Activated CD4-positive, alpha-beta T cell treated with anti-CD3 and anti-CD28 coated beads, Interleukin-2, amount 50 U/mL, for 1 hour (primary cell): ENCODE results near the gene ALDH1L1.

ENCODE experiments used
- DNase-seq: peaks from one replicate; pipeline ENCODE4 v3.0.0-alpha.2; 2020

ALDH1L1 gene

DNA sequence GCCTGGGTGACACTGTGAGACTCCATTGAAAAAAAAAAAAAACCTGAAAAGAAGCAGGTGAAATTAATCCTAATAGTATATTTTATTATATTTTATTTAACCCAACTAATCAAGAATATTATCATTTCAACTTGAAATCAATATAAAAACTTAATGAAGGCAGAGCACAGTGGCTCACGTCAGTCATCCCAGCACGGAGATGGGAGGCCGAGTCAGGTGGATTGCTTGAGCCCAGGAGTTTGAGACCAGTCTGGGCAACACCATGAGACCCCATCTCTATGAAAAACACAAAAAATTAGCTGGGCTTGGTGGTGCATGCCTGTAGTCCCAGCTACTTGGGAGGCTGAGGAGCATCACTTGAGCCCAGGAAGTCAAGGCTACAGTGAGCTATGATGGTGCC lies 63.2 kb downstream of the ALDH1L1 start:
- no peak for DNase-seq

DNA sequence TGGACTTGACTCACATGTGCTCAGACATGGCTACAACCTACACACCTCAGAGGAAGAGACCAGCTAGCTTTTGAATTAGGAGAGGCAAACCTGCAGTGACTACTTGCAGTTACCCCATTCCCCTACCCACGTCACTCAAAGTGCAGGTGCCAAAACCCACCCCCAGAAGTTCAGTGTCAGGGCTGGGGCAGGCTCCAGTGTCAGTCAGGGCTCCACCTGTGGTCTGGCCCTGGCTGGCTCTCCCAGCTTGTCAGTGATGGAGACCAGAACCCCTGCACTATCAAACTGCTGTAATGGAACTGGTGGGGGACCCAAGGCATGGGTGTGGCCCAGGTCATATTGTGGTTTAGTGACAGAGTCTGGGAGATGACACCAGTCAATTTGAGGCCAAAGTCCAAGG lies 63.9 kb downstream of the ALDH1L1 start:
- no peak for DNase-seq

DNA sequence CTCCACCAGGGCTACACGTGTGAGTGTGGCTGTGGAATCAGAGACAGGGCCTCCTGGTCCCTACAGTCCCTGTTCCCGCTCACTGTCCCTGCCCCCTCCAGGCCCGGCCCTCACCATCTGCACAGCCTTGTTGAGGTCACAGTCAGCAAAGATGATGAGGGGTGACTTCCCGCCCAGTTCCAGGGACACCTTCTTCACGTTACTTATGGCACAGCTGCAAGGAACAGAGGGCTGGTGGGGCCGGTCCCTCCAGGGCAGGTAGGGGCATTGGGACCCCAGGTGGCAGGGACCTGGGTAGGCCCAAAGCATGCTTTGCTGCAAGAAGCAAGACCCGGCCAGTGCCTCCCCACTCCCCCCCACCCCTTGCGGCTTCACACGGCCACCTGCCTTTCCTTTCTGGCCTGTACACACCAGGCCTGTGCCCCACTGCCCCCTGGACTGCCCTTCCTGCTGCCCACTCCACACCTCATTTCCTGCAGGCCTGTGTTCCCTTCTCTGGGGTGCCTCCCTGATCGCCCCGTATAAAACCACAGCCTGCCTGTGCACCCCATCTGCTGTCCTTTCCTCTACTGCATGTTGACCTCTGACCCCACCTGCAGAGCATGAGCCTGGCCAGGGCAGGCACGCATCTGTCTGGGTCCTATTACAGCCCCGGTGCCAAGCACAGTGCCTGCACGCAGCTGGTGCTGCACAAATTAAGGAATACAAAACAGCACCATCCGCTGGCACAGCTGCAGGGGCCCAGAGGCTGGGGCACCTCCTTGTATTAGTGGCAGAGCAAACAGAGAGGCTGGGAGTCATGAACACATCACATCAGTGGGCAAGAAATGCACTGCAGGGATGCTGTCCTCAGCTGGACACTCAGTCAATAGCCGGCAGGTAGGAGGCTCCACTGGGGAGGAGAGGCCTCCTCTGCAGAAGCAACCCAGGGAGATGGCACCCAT lies 65.7 kb downstream of the ALDH1L1 start:
- DNase-seq: no peak

DNA sequence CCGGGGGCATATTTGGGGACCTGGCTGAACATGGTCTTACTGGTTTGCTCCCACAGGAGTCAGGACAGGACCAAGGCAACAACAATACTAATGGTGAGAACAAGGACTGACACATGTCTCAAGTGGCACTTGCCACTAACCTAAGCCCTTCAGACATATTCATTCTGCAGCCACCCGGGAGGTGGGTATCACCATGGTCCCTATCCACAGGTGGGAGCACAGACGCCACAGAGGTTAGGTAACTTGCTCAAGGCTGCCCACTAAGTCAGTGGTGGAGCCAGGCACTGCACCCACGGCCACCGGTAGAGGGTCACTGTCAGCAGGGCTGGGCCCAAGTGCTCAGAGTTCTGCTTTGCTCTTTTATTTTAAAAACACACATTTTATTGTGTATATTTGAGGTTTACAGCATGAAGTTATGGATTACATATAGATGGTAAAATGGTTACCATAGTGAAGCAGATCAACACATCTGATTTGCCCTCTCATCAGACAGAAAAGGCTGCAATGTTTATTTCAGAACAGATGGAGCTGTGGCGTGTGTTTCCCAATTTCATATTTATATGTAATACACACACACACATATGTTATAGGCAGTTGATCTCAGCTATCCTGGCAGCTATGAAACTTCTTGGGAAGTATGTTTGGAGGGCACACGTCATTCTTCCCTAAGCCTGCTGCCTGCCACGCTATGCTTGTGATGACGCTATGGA lies 66.5 kb downstream of the ALDH1L1 start:
- peak; percentile 8 for DNase-seq

DNA sequence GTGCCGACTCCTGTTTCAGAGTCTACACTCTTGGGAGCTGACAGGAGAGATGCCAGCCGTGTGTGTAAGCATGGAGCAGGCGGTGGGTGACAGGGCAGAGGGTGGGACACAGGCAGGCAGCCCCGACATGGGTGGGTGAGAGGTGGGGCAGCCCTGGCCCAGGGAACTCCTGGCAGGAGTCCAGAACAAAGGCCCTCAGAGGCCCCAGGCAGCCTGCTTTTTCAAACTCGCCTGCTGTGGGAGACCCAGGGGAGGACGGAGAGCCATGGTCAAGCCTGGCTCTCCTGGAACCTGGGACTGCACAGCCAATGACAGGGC lies 67.2 kb downstream of the ALDH1L1 start:
- DNase-seq: no peak

DNA sequence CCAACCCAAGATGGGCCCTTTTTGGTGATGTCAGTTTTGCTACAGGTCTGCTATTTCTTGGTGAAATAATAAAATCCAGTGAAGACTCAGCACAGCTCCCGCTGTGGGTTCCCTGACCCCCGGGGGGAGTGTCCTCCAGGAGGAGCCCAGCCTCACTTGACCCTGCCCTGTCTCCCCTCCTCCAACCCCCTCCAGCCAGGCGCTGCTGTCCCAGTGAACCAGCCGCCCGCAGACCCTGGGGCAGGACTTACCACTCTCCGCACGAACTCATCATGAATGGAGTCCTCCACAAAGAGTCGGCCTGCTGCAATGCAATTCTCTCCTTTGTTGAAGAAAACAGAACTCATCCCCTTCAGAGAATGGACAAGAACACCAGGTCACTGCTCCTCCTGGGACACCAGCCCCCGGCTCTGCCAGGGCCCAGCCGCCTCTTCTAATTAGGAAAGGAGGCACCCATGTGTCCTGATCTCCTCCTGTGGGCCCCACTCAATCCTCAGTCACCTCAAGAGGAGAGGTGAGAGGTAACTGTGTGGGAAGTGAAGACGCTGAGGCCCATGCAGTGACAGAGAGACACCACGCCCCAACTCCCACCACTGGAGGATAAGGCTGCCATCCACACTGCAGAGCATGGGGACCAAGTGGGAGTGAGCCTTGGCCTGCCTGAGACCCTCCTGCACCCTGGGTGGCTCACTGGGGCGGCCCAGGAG lies 67.7 kb downstream of the ALDH1L1 start:
- DNase-seq: no peak

DNA sequence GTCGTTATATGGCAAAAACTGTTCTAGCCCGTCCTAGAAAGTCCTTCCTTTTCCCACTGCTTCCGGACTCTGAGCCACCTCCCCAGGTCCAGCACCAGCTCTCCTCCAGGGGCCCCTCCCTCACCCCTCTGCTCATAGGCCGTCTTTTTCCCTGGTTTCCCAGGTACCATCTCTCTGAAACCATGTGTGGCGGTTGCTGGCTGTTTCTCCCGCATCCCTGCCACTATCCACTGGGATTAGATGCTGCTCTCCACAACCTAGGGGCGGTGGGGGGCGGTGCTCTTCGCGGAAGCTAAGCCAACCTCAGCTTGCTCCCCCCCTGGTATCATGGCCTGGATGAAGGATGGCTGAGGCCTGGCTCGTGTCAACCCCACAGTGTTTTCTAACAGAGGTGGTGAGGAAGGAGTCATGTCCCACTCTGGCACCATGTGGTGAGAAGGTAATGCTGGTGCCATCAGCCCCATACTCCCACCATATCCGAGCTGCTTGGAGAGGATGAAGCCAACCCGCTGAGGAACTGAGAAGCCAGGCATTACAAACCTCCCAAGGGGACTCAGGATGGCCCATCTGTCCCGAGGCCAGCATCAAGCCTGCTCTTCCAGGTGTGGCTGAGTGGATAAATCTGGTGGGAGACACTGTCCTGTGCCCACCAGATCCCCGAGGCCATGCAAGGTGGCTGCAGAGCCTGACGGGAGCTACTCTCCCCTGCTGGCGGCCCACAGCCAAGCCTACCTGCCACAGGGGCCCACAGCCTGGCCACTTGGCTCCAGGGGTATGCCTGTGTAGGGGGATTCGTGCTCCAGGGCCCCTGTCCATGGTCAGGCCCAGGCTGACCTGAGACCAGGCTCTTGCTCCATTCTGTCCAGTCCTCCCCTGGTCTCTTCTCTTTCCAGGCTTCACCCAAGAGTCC lies 68.6 kb downstream of the ALDH1L1 start:
- DNase-seq: no peak

DNA sequence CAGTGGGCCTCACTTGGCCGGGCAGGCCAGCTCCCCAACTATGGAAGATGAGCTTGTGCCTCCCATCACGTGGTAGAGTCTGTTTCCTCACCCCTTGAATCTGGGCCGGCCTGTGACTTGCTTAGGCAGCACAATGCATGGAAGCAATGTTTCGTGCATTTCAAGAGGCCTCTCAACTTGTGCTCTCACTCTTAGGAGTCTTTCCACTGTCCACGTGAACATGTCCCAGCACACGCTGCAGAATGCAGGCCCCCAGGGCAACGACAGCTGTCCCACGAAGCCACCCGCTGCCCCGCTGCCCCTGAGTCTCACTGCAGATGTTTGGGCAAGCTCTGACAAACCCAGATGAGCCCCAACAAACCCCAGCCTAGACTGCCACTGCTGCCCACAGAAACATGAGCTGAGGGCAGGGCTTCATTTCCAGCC lies 69.2 kb downstream of the ALDH1L1 start:
- no peak for DNase-seq

DNA sequence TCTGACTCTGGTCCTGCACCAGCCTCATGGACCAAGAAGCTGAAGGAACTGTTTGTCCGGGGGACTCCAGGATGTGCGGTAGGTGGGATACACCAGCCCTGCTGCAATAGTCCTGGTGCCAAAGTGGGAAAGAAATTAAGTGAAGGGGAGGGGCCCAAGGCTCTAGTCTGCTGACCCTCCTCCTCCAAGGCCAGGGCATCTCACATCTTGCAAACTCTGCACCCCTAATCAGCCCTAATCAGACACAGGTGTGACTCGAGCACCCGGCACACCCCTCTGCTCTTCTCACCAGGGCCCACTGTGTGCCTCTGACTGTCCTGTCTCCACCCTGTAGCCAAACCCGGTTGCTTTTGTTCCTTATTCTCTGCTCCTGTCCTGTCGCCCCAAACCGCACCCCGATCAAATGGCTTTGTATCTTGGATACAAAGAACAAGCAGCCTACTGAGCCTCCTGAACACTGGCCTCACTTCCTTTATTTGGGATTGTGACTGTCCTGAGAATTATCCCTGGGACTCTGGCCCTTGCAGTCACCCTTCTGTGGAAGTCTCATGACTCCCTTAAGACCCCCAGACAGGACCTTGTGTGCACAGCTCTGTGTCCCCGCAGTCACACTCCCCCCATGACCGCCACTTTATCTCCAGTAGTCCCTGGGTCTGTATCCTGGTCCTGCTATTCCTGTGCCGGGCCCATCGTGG lies 69.8 kb downstream of the ALDH1L1 start:
- DNase-seq: no peak

DNA sequence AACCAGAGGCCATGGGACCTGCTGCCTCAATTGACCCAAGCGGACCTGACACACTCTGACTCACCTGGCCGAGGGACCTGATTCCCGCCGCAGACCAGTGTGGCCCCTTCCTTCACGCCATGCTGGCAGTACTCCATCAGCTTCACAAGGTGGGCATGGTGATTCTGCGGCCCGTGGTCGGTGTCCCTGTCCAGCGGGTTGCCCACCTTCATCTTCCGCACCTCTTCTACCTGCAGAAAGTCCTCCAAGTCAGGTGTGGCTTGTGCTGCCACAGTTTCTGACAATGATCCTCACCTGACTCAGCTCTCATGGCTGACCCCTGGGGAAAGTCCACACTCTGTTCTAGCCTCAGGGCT lies 70.5 kb downstream of the ALDH1L1 start:
- no peak for DNase-seq

DNA sequence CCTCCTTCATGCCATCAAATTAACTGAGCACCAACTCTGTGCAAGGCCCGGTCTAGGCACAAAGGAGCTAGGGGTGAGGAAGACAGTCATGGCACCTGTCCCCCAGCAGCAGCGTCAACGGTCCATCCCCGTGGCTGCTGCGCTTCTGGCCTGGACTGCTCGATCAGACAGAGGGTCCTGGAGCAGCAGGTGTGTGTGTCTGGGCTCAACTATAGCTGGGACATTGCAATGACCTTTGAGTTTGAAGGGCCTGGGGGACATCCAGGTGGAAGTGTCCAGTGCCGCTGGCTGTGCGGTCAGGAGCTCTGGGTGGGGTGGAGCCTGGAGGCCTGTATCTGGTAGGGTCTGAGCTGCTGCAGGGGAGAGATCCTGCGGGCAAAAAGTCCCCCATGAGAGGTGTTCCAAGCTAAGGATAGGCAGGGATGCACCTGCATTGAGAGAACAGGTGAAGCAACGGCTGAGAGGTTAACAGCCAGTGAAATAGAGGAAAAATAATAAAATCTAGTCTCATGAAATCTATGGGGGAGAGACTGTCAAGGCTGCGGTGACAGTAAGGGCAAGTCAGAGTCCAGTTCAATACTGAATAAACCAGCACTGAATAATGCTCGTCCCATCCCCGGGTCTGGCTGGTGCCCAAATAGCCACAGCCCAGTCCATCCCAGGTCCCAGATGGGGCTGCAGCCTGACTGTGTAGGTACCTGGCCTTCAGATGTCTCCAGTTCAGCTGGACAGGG lies 71.1 kb downstream of the ALDH1L1 start:
- no peak for DNase-seq

DNA sequence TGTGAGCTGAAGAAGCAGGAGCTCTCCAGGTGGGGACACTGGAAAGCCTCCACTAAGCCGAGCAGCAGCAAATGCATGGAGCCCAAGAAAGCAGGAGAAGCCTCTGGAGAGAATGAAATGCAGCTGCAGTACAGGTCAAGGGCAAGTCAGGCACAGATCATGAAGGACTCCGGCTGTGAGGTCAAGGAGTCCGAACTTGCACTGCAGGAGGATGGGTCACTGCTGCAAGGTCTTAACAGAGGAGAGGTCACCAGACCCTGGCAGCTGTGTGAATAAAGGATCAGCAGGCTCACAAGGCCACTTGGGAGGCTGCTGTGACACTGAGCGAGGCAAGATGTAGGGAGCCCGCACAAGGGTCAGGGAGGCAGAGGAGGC lies 71.7 kb downstream of the ALDH1L1 start:
- DNase-seq: no peak

DNA sequence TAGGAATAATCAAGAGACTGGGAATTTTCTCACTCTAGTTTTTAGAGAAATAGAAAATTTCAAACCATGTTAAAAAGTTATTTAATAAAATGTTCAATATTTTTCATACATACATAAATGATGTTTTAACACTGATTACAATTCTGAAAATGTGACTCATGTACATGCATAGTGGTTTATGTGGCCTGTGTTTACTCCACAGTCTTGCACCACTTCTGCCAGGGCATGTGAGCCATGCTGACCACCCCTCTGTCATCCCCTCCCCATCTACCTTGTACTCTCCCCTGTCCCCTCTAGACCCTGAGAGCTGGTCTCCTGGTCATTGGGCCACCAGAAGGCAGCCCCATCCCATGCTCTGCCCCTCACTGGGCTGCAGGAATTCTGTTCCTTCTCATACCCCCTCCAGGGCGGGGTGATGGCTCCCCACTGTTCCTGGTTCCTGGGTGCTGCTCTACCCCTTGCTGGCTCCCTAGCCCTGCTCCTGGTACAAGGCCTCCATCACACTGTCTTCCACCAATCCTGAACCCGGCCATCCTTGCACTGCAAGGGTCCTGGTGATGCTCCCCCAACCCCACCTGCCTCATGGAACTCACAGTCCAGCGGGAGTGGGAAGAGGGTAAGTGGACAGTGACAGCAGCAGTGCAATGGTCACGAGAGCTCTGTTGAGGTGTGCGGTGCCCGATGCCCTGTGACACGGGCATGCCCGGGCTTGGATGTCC lies 72.3 kb downstream of the ALDH1L1 start:
- no peak for DNase-seq

DNA sequence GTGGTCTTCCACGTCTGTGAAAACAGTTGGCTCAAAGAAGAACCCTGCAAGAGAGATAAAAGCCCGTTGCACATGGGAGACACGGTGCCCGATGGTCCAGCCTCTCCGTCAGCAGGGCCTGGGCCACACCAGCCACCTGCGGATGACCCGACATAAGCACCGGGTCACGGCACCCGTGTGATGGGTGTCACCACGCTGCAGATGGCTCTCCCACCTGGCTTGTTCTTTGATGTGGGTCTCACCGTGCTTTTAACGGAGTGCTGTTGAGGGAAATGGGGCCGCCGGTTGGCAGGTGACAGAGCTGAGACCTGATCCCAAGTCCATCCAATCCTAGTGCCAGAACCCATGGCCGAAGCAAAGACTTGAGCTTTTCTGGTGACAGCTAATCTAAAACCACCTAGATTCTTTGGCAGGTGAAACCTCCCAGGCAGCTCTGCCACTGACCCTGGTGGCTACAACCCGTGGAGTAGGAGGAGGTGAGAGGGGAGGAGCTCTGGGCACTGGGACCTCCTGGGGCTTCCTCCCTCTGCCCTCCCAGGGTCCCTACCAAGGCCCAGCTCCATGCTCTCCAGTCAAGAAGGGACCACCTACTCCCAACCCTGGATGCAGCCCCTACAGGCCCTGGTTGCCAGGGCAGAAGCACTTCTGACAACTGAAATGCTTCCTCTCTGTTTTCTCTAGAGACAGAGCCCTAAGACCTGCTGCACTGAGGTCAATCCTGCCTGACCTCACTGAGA lies 73.0 kb downstream of the ALDH1L1 start:
- DNase-seq: no peak

DNA sequence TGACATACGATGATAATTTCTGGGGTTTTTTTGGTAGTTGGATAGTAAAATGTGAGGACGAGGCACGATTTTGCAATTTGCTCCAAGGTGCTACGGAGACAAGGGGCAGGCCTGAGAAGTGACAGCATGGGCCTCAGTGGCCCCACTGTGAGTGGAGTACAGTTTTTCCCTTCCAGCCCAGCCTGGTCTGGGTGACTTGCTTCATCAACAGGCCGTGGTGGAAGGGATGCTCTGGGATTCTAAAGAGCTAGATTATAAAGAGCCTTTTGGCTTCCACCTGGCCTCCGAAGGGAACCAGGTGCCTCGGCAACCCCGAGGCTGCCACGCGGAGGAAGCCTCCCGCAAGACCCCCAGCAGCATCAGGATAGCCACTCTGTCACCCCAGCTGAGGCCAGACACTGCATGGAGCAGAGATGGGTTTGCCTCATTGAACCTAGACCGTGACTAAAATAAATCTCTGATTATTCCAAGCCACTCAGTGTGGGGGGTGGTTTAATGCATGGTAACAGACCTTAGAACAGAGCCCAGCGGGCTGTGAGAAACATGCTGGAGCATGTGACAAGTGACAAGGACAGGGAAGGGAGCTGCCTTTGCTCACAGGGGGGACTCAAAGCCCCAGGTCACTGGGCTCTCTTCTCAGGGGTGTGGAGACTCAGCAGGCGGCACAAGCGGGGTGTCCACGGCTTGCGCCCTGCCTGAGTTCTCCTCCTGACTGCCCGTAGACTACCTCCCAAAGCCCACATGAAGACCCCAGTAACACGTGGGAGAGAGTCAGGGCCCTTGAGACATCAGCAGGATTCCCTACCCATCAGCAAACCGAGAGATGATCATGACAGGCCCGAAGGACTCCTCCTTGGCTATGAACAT lies 73.8 kb downstream of the ALDH1L1 start:
- DNase-seq: no peak

DNA sequence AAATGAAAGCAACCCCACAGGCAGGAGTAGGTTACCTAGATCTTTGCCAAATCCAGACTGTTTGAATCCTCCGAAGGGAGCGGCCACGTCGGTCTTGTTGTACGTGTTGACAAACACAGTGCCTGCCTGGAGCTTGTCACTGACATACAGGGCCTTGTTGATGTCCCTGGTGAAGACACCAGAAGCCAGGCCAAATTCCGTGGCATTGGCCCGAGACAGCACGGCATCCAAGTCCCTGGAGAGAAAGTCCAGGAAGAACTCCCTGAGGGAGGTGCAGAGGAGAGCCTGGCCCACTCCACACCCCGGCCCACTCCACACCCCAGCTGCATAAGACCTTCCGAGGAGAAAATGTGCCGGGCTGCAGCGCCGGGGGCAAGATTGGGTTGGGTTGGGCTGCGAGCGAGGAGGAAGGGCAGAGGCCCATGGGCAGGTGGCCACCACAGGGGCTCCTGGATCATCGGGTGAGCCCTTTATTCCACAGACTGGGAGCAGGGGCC lies 74.6 kb downstream of the ALDH1L1 start:
- DNase-seq: no peak

DNA sequence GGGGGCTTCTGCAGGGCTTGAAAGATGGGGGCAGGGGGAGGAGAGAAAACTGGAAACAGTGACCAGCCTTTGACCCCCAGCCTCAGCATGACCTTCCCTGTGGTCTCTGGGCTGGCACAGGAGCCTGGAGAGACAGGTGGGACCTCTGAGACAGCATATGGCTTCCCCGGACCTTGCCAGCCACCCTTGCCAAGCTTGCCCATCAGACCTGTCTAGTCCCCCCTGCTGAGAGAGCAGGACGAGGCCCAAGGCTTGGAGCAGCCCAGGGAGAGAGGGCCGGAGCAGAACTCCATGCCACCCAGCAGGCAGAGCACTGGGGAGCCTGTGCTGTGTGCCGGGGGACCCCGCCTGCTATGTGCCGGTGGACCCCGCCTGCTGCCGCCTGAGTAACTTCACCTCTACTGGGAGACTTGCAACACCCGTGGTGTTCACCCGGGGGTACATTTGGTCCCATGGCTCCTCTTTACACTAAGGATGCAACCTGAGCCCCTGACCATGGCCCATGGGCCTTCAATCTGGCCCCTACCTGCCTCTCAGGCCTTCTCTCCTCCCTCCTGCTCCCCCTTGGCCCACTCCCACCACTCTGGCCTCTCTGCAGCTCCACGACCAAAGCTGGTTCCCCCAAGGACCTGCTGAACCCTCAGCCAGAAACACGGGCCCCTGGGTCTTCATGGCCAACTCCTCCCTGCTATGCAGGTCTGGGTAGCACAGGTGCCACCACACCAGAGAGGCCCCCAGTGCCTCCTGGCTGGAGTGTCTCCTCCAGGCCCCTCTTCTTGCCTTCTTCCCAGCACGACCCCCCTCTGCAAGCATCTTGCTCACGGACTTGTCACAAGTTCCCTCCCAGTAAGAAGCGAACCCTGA lies 75.4 kb downstream of the ALDH1L1 start:
- no peak for DNase-seq
